AG04449 (cell line): Measurements from ENCODE around the gene FAM43B.

Experiments
- CTCF ChIA-PET: fragments of 350-600 bp; formaldehyde crosslinking; extraction: SDS; loops from one replicate; lab custom pipeline; 2021; ENCODE audit warnings: antibody characterized with exemption; lab: Yijun Ruan, JAX
- POLR2A ChIA-PET: fragments of 400-600, 350-600 bp; formaldehyde crosslinking; extraction: SDS; loops from one replicate; lab custom pipeline; 2020; ENCODE audit warnings: antibody characterized with exemption, inconsistent platforms; lab: Yijun Ruan, JAX
- DNase-seq: peaks from one replicate; pipeline ENCODE4 v3.0.0-alpha.2; 2010; ENCODE audit warnings: low read depth, low spot score
- H3K4me3 ChIP-seq: 2 replicates; pipeline ENCODE4 v1.5.1; 2011; ENCODE audit warnings: low read depth, mild to moderate bottlenecking, control low read depth, low read length
- TF ChIP-seq, protein P1 (sequence below): IDR thresholded peaks from one replicate; pipeline ENCODE4 v1.5.1; 2011; ENCODE audit warnings: mild to moderate bottlenecking, moderate library complexity, low read length, control low read depth, inconsistent platforms; ENCODE audit not compliant: insufficient read depth; ENCODE audit errors: missing control alignments

Gene FAM43B

DNA sequence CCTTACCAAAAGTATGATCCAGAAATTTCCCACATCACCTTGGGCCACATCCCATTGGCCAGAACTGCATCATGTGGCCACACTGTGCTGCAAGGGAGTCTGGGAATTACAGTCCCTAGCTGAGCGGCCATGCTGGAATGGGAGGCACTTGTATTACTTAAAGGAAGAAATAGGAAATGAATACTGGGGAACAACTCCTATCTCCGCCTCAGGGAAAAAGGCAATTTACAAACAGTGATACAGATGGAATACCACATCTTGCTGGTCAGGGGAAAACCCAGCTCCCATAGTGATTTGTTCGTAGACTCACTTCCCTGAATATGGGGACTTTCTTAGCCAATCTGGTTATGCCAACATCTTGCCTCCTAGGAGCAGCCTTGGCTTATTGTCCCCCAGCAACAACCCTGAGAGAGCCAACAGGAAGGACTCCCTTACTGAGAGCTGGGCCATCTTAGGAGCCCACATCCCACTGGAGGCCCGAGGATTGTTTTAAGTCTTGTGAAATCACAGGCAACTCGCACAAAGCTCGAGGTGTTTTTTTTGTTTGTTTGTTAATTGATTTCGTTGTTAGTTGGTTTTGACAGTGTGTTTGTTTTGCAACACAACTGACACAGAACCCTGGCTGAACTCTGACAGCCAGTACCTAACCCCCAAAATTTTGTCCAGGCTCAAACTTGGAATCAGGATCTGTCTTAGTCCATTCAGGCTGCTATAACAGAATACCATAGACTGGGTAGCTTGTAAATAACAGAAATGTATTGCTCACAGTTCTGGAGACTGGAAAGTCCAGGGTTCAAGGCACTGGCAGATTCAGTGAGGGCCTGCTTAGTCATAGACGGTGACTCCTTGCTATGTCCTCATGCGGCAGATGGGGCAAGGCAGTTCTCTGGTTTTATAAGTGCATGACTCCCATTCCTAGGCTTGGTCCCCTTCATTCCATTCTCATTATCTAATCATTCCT lies 51.4 kb downstream of the FAM43B start:
- TF ChIP-seq, protein P1, sequence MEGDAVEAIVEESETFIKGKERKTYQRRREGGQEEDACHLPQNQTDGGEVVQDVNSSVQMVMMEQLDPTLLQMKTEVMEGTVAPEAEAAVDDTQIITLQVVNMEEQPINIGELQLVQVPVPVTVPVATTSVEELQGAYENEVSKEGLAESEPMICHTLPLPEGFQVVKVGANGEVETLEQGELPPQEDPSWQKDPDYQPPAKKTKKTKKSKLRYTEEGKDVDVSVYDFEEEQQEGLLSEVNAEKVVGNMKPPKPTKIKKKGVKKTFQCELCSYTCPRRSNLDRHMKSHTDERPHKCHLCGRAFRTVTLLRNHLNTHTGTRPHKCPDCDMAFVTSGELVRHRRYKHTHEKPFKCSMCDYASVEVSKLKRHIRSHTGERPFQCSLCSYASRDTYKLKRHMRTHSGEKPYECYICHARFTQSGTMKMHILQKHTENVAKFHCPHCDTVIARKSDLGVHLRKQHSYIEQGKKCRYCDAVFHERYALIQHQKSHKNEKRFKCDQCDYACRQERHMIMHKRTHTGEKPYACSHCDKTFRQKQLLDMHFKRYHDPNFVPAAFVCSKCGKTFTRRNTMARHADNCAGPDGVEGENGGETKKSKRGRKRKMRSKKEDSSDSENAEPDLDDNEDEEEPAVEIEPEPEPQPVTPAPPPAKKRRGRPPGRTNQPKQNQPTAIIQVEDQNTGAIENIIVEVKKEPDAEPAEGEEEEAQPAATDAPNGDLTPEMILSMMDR = no peak
- CTCF ChIA-PET = interaction anchor here (0.6 to 2.5 kb wide), 6 partner anchors 14 to 110 kb away, joined by 3 to 10 read pairs (median 5); no protein-coding TSS in a partner anchor
- POLR2A ChIA-PET = interaction anchor here (0.6 to 2.3 kb wide), 5 partner anchors 10 to 355 kb away, joined by 3 to 13 read pairs (median 3); partner anchors contain the start of gene CAMK2N1
- H3K4me3 ChIP-seq = no peak overlapping the region
- DNase-seq = peak; percentile 84
